GM08714 (cell line): ENCODE results near the gene ARHGAP22.
A peak's percentile ranks its signal among the peaks of the same experiment; 100 is the strongest.

Experiments used
- H3K4me3 ChIP-seq: fragments of 200-500 bp; sonication (Bioruptor generic); 2 replicates; pipeline ENCODE4 v1.5.1; 2014; ENCODE audit warnings: mild to moderate bottlenecking, low read length, inconsistent platforms
- ZNF274 ChIP-seq: IDR thresholded peaks from 2 replicates; pipeline ENCODE4 v1.6.1; 2012; ENCODE audit warnings: mild to moderate bottlenecking, low read depth, low read length

The ARHGAP22 gene

DNA sequence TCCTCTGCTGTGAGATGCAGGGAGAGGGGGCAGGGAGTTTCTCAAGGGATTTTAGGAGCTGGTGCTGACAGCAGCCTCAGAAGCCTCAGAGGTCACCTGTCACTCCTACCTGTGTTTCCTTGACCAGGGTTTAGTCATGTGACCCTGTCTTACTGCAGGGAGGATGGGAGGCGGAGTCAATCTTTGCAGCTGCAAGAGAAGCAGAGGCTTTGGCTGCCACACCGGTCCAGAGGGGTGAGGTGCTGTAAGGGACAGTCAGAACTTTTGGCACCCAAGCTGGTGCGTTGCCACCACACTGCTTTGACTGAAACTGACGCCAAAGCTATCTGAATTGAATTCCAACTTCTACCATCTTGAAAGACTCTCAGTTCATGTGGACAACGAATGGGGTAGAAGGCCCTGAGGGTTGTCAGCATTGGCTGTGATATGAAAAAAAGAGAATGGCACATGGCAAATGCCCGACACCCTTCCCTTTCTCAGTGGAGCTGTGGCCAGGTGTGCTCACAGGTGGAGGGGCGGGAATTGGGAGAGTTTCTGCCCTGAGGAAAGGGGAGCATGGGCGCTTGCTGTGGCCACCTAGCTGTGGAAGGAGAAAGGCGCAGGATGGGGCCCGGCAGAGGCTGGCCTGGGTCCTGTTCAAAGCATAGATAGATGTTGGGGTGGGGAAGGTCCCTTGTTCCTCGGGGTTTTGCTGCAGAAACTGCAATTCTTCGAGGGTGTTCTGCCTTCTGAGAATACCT lies 69.3 kb downstream of the ARHGAP22 start:
- TF ChIP-seq ZNF274: no peak
- H3K4me3 ChIP-seq: no peak overlapping the region

DNA sequence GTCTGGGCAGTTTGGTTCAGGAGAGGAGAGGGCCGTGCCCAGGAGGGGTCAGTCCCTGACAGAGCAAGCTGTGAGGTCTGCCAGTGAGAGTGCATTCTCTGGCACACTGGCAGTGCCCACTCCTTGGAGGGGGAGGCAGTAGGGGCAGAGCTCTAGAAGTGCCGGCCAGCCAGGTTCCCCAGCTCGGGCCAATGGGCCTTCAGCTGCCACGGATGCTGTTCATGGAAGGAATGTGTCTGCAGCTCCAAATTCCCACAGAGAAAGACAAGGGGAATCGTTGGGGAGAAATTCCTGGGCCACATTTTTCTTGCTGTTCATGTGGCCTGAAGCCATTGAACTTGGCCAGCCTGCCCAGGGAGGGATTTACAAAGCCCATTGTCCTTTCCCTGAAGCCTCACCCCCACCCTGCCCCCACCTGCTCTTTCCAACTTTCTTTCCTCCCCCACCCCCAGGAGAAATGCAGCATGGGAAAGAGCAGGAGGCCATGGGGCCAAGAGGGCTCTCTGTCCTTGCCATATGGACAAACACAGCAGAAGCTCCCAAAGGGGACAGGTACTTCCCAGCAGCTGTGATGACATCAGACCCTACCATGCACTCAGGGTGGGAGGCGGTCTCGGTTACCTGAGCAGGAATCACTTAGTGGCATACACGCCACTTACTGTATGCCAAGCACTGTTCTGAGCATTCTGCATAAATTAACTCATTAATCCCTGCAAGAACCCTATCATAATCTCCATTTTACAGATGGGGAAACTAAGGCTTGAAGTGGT lies 70.7 kb downstream of the ARHGAP22 start:
- H3K4me3 ChIP-seq: no peak overlapping the region

GRCh38 chr10:48533540-48533939 lies 71.3 kb downstream of the ARHGAP22 start:
- H3K4me3 ChIP-seq: no peak overlapping the region
- no peak for TF ChIP-seq ZNF274

More for the DNA sequence above, 70.7 kb downstream of the ARHGAP22 start:
- TF ChIP-seq ZNF274: no peak

GRCh38 chr10:48531486-48531885 lies 73.4 kb downstream of the ARHGAP22 start:
- no peak overlapping the region for H3K4me3 ChIP-seq
- TF ChIP-seq ZNF274: no peak

GRCh38 chr10:48529331-48529730 lies 75.5 kb downstream of the ARHGAP22 start:
- H3K4me3 ChIP-seq: no peak overlapping the region

DNA sequence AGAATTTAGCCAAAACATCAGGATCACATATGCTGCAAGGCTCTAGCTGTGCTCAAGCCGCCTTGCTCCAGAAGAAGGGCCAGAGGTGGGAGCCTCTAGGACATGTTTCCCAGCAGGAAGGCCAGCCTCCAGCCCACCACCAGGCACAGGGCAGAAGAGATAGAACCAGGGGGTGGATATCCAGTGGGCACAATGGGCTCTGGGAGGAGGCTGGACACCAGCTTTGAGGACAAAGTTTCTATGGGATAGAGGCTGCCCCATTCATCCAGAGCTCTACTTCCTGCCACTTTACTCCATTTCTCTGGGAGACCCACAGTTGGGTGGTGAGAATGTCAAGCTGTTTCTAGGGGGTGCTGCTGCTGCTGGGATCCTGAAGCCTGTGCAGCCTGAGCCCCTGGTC lies 77.1 kb downstream of the ARHGAP22 start:
- H3K4me3 ChIP-seq: no peak overlapping the region
- no peak for TF ChIP-seq ZNF274

More at GRCh38 chr10:48529331-48529730, 75.5 kb downstream of the ARHGAP22 start:
- no peak for TF ChIP-seq ZNF274

GRCh38 chr10:48526846-48527505 lies 77.9 kb downstream of the ARHGAP22 start:
- no peak for TF ChIP-seq ZNF274
- no peak overlapping the region for H3K4me3 ChIP-seq

DNA sequence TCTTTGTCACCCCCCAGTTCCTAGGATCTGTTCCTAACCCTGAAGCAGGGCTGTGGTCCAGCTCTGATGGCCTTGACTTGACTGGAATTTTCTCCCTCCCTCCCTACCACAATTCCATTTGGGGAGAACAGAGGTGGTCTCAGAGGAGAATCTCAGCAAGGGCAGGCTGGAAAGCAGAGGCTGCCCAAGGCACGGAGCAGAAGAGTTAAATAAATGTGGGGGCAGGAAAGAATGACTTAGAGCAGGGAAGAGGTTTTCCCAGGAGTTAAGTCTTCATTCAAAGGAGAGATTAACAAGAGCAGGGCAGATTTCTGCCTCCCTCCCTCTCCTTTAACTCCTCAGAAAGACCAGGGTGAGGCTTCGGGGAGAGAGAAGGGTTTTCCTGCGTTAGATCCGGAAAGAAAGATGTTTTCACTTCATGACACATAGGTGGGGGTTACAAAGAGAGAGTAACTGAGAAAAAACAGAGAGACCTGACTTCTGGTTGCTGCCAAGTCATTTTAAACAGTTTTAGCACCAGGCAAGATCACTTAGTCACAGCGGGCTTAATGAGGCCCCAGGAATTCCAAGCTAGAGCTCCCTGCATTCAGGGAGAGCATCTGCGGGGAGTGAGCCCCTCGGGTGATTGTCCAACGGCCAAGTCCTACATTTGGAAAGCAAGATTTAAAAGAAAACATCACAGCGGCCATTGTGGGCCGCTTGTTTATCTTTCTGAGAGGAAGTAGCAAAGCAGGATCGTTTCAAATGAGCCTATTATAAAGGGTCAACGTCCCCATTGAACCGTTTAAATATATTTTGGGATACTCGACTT lies 78.7 kb downstream of the ARHGAP22 start:
- no peak overlapping the region for H3K4me3 ChIP-seq
- no peak for TF ChIP-seq ZNF274

GRCh38 chr10:48525113-48525512 lies 79.8 kb downstream of the ARHGAP22 start:
- H3K4me3 ChIP-seq: no peak overlapping the region
- no peak for TF ChIP-seq ZNF274

- no peak for TF ChIP-seq ZNF274
- H3K4me3 ChIP-seq: peak overlapping the region; percentile 37; the same call in 1 of the 2 replicates
Observed at GRCh38 chr10:48523820-48524758, 80.8 kb downstream of the ARHGAP22 start.

DNA sequence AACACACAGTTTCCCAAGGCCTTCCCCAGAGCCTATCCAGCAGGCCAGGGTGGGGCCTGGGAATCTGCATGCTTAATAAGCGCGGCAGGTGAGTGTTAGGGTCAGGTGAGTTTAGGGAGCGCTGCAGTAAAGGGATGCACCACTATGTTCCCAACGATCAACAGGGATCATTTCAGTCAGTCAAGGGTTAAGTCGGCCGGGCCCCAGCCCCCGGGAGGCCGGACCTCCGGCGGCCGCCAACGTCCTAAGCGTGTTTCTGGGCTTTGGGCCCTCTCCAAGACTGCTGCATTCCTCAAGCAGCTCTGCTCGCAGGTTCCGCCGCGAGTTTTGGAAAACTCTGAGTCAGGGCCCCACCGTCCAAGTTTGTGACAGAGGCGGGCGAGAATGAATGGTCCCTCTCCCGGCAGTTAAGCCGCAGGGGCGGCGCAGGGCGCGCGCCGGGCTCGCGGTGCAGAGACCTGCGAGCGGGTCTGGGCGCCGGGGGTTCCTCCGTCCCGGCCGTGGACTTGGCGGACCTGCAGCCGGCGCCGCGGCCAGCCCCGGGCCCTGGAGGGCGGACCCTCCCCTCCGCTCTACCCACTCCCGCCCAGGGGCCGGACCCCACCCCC lies 81.6 kb downstream of the ARHGAP22 start:
- peak overlapping the region; percentile 37; the same call in 1 of the 2 replicates for H3K4me3 ChIP-seq
- TF ChIP-seq ZNF274: no peak

DNA sequence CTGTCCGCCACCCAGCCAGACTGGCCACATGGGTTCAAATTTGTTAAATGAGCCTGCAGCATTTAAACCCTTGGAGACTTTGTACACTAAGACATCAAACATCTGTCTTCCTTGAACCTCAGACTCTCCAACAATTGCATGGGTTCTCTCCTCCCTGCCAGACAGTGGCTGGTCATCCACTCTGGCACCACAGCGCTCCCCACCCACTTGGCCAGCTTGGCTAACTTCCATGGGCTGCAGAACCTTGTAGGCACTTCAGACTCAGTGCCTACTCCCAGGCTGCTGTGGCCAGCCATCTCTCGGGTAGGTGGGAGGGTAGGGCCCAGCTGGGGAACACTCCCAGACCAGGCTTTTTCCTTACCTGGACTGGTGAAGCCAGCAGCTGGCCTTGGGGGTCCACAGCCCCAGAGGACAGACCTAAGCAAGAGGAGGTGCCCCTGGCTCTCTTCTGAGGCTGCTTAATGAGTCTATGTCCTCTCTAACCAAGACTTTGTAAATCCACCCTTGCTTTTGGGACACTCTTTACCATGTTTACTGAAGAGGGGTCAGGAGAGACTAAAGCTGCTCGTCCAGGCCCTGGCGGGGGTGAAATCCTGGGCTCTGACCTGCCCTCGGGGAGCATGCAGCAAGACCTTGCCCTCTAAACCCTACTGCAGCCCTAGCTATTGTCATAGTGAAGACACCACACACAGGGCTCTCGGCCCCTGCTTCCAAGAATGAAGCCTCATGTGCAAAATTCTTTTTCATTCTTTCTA lies 82.7 kb downstream of the ARHGAP22 start:
- H3K4me3 ChIP-seq: no peak overlapping the region
- TF ChIP-seq ZNF274: no peak

DNA sequence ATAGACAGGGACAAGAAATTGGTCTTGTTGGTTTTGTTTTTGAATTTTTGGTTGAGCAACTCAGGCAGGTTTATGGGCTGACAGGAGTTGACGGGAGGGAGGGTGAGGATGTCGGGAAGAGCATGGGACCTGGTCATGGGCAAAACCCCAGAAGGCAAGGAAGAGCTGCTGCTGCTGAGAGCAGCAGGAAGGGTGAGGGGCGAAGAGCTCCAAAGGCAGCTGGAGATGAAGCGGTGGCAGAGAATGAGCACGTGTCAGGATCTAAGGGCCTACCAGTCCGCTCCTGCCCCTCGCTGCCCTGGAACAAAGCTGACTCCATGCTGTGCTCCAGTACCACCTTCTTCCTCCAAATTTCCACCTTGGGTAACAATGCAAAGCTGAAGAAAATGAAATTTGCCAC lies 84.3 kb downstream of the ARHGAP22 start:
- H3K4me3 ChIP-seq: no peak overlapping the region
- no peak for TF ChIP-seq ZNF274
